GM21619 (cell line): Measurements from ENCODE around the gene CBX2.

Experiments
- ATAC-seq: cut with Tn5 transposase; IDR thresholded peaks from one replicate; pipeline ENCODE4 v1.9.1; 2021; ENCODE audit not compliant: unreplicated experiment

Gene CBX2

GRCh38 chr17:79786930-79787643 is 9.1 kb downstream of the CBX2 start:
- no peak for ATAC-seq

GRCh38 chr17:79788455-79788854 is 10.5 kb downstream of the CBX2 start:
- ATAC-seq = no peak

- ATAC-seq = no peak
Measured at GRCh38 chr17:79788989-79789942, 11.3 kb downstream of the CBX2 start.

GRCh38 chr17:79789943-79790804 is 12.2 kb downstream of the CBX2 start:
- no peak for ATAC-seq

- no peak for ATAC-seq
Measured at GRCh38 chr17:79790805-79791734, 13.1 kb downstream of the CBX2 start.

- no peak for ATAC-seq
Measured at GRCh38 chr17:79791735-79792161, 13.8 kb downstream of the CBX2 start.

GRCh38 chr17:79792341-79792871 is 14.5 kb downstream of the CBX2 start:
- ATAC-seq = no peak

- ATAC-seq = no peak
Measured at GRCh38 chr17:79792984-79793923, 15.3 kb downstream of the CBX2 start.

GRCh38 chr17:79793924-79794304 is 16.0 kb downstream of the CBX2 start:
- no peak for ATAC-seq

GRCh38 chr17:79794659-79795511 is 16.9 kb downstream of the CBX2 start:
- ATAC-seq = no peak

GRCh38 chr17:79795795-79796443 is 18.0 kb downstream of the CBX2 start:
- ATAC-seq = no peak

GRCh38 chr17:79796444-79796762 is 18.5 kb downstream of the CBX2 start:
- ATAC-seq = no peak

GRCh38 chr17:79796763-79797491 is 19.0 kb downstream of the CBX2 start, which contains the start of gene CBX8:
Gene CBX8, minus strand, starts transcription at chr17:79797077. Its CDS starts 79 bp downstream, at chr17:79796998.
- ATAC-seq = peak; percentile 79

- peak; percentile 6 for ATAC-seq
Measured at GRCh38 chr17:79797492-79798298, 19.7 kb downstream of the CBX2 start.

GRCh38 chr17:79798299-79799173 is 20.6 kb downstream of the CBX2 start:
- ATAC-seq = no peak
